HepG2 (cell line): ENCODE results near the gene CAPN9. TPM values are rescaled to one million over a fixed set of nuclear protein-coding genes. Genes with fewer than 3 reads are reported as not detected.

Experiments
- ATAC-seq: fragments of 200-7000 bp; cut with Tn5 transposase; 3 replicates; pipeline ENCODE4 v1.9.1; 2020; ENCODE audit warnings: mild to moderate bottlenecking, moderate library complexity
- BruUV-seq: library from RNA; stranded (reverse); fragments of 400-500 nt; replicated peaks from 2 replicates; lab custom pipeline; 2021; lab: Mats Ljungman, UMichigan
- CTCF ChIA-PET: fragments of 300-600 bp; formaldehyde crosslinking; extraction: SDS; loops from one replicate; lab custom pipeline; 2021; ENCODE audit warnings: low total read pairs, inconsistent platforms, low intra/inter-chr PET ratio; lab: Yijun Ruan, JAX
- POLR2A ChIA-PET: fragments of 350-600 bp; sonication (Branson Sonifier 250); formaldehyde crosslinking; loops from one replicate; lab custom pipeline; 2020; ENCODE audit warnings: antibody characterized with exemption, inconsistent platforms; lab: Yijun Ruan, JAX
- DNase-seq: peaks from one replicate; pipeline ENCODE4 v3.0.0-alpha.2; 2015; ENCODE audit warnings: low spot score
- FAIRE-seq: peaks from 3 replicates; lab custom pipeline; 2011; peaks lifted over from hg19 to GRCh38; lab: Jason Lieb, UNC
- H2AFZ ChIP-seq: one replicate; pipeline ENCODE4 v1.6.1; 2011; ENCODE audit warnings: low read length, inconsistent platforms
- H3K27ac ChIP-seq: fragments of 300-600 bp; 3 replicates; pipeline ENCODE4 v1.8.0; 2011; ENCODE audit warnings: mixed run types, mild to moderate bottlenecking, mixed read lengths, low read length, inconsistent platforms; ENCODE audit not compliant: insufficient read depth; ENCODE audit errors: extremely low read length
- H3K27me3 ChIP-seq, 2 experiments: fragments of 200-600 bp in 1 of 2; 2 replicates in 1 of 2; 3 replicates in 1 of 2; pipeline versions ENCODE4 v1.6.0 to v1.8.0; 2011; ENCODE audit warnings: low read length in 2 of 2, mild to moderate bottlenecking in 2 of 2, moderate library complexity in 2 of 2, inconsistent platforms in 1 of 2; ENCODE audit not compliant: insufficient read depth in 2 of 2, control insufficient read depth in 1 of 2
- H3K36me3 ChIP-seq, 2 experiments: fragments of 200-600 bp in 1 of 2; replicated peaks in 1 of 2; 2 replicates in 1 of 2; 3 replicates in 1 of 2; pipeline versions ENCODE4 v1.5.1 to v1.8.0; 2011; ENCODE audit warnings: low read length in 2 of 2, inconsistent platforms in 1 of 2; ENCODE audit not compliant: insufficient read depth in 2 of 2, control insufficient read depth in 1 of 2
- H3K4me1 ChIP-seq: 2 replicates; pipeline ENCODE4 v1.5.1; 2012; ENCODE audit warnings: low read length, inconsistent platforms; ENCODE audit not compliant: insufficient read depth
- H3K4me2 ChIP-seq: 2 replicates; pipeline ENCODE4 v1.6.0; 2011; ENCODE audit warnings: low read depth, low read length, inconsistent platforms
- H3K4me3 ChIP-seq, 3 experiments: fragments of 200-600 bp in 1 of 3; sonication (generic), shearing (Covaris generic) in 1 of 3; replicated peaks in 1 of 3; 2 replicates each; pipeline ENCODE4 v1.5.1; 2011 to 2016; ENCODE audit warnings: low read length in 3 of 3, inconsistent platforms in 2 of 3, low read depth in 2 of 3, mild to moderate bottlenecking in 2 of 3, control low read depth in 1 of 3, mixed read lengths in 1 of 3; ENCODE audit not compliant: insufficient read depth in 1 of 3
- H3K79me2 ChIP-seq: one replicate; pipeline ENCODE4 v1.6.1; 2011; ENCODE audit warnings: low read length, inconsistent platforms; ENCODE audit not compliant: insufficient read depth
- H3K9ac ChIP-seq: 2 replicates; pipeline ENCODE4 v1.6.0; 2011; ENCODE audit warnings: mild to moderate bottlenecking, low read depth, low read length, inconsistent platforms; ENCODE audit not compliant: insufficient read depth
- H3K9me3 ChIP-seq: 2 replicates; pipeline ENCODE4 v1.5.1; 2012; ENCODE audit warnings: mild to moderate bottlenecking, low read length
- H4K20me1 ChIP-seq: 2 replicates; pipeline ENCODE4 v1.6.0; 2011; ENCODE audit warnings: inconsistent platforms, mild to moderate bottlenecking, low read length, moderate library complexity; ENCODE audit not compliant: insufficient read depth
- CBX5 ChIP-seq: sonication (generic); formaldehyde crosslinking; IDR thresholded peaks from 2 replicates; pipeline ENCODE4 v1.4.0; 2020; ENCODE audit warnings: missing genetic modification reagents, borderline replicate concordance
- HMGA1 ChIP-seq: sonication (generic); formaldehyde crosslinking; conservative IDR thresholded peaks from 2 replicates; pipeline ENCODE4 v1.4.0; 2020; ENCODE audit warnings: missing genetic modification reagents
- MLLT10 ChIP-seq: sonication (generic); formaldehyde crosslinking; IDR thresholded peaks from 2 replicates; pipeline ENCODE4 v1.4.0; 2020; ENCODE audit warnings: missing genetic modification reagents
- MXD4 ChIP-seq: IDR thresholded peaks from 2 replicates; pipeline ENCODE4 v1.6.1; 2016; ENCODE audit warnings: mild to moderate bottlenecking, missing biosample characterization, missing genetic modification reagents
- NPAS2 ChIP-seq: sonication (generic); formaldehyde crosslinking; IDR thresholded peaks from 2 replicates; pipeline ENCODE4 v1.8.0; 2022; ENCODE audit warnings: mild to moderate bottlenecking, missing genetic modification reagents, borderline replicate concordance
- RELA ChIP-seq: sonication (generic); formaldehyde crosslinking; IDR thresholded peaks from 2 replicates; pipeline ENCODE4 v1.4.0; 2020; ENCODE audit warnings: missing genetic modification reagents
- ZC3H4 ChIP-seq: sonication (generic); formaldehyde crosslinking; IDR thresholded peaks from 2 replicates; pipeline ENCODE4 v1.4.0; 2020; ENCODE audit warnings: missing genetic modification reagents, borderline replicate concordance
- ZFP37 ChIP-seq: sonication (generic); formaldehyde crosslinking; IDR thresholded peaks from 2 replicates; pipeline ENCODE4 v1.4.0; 2020; ENCODE audit warnings: missing genetic modification reagents, borderline replicate concordance
- ZKSCAN8 ChIP-seq: IDR thresholded peaks from 2 replicates; pipeline ENCODE4 v1.6.1; 2016; ENCODE audit warnings: borderline replicate concordance, missing genetic modification reagents, missing compliant biosample characterization
- ZNF891 ChIP-seq: sonication (generic); formaldehyde crosslinking; IDR thresholded peaks from 2 replicates; pipeline ENCODE4 v1.5.0; 2020; ENCODE audit warnings: mild to moderate bottlenecking, missing genetic modification reagents
- ZSCAN29 ChIP-seq: sonication (generic); formaldehyde crosslinking; conservative IDR thresholded peaks from 2 replicates; pipeline ENCODE4 v1.4.0; 2020; ENCODE audit warnings: mild to moderate bottlenecking, missing genetic modification reagents
- WGBS: methylation state at CpG from one replicate; pipeline ENCODE4 v1.1.6; 2017; ENCODE audit warnings: low lambda C conversion rate; 5-methylcytosine and 5-hydroxymethylcytosine counted together
- in situ Hi-C: cut with HindIII; loops from 2 replicates; pipeline ENCODE4 v1.10.0; 2017; ENCODE audit warnings: low pct_unique_long_range_greater_than_20kb; ENCODE audit not compliant: extremely low pct_ligation_motif_present
- intact Hi-C: fragments of 100-400 bp; cut with micrococcal nuclease; formaldehyde crosslinking; loops from one replicate; pipeline ENCODE4 v1.10.0; 2022; ENCODE audit not compliant: unreplicated experiment
- polyA plus RNA-seq, 8 experiments: library from polyadenylated mRNA; depleted of rRNA in 3 of 8; stranded (reverse) in 7 of 8; unstranded in 1 of 8; fragments of >200 nt; fragmentation: Illumina TruSeq in 4 of 8; extraction: Trizol in 4 of 8; gene quantifications; 2 replicates each; pipeline versions ENCODE4 v1.2.1 to v1.2.3, GENCODE V29; 2011 to 2016; ENCODE audit warnings: low read depth in 4 of 8, missing spikeins in 1 of 8, mixed read lengths in 1 of 8; ENCODE audit not compliant: insufficient read depth in 1 of 8
- total RNA-seq, 5 experiments: library from RNA; depleted of rRNA; stranded (reverse); fragments of >200 nt; fragmentation: Illumina TruSeq; extraction: Trizol; gene quantifications; 2 replicates each; pipeline ENCODE4 v1.2.3, GENCODE V29; 2016; ENCODE audit warnings: low read depth in 1 of 5

The CAPN9 gene
- total and polyA plus RNA-seq, 2 of the 13 experiments (the other 11 are each of a cell fraction or from before 2014, with no cell fraction given): 0.04 to 0.31 TPM

DNA sequence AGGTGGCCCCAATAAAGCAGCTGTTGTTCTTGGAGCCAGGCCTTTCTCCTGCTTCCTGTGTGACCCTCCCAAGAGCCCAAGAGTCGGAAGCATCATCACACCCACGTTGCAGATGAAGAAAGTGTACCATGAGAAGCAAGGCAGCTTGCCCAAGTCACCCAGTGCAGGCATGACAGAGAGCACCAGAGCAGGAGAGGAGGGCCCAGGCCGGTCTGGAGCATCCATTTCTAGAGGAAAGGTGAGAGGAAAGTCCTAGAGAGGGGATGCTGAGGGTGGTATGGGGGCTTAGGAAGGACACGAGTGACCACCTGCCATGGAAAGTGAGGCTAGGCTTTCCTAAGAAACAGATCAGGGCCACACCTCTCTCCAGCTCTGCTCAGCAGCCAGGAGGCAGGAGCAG lies 74.2 kb downstream of the CAPN9 start:
- Histone ChIP-seq H3K9ac (no peak overlapping the region), H3K4me2 (no peak overlapping the region), H3K9me3 (no peaks in the 10 kb centered on the region), H3K4me3 (no peak overlapping the region), H3K27me3 (peaks cover 0 to 18% of the 10 kb centered on the region in 2 experiments; a peak in 2 of 5 replicates), H3K4me1 (no peaks in the 10 kb centered on the region), H3K36me3 (no peaks in the 10 kb centered on the region), H4K20me1 (no peaks in the 10 kb centered on the region), H2AFZ (no peak overlapping the region), H3K27ac (no peak overlapping the region), H3K79me2 (no peaks in the 10 kb centered on the region)
- in situ Hi-C loops: no loop called here
- no peak for ATAC-seq
- FAIRE-seq: no peak
- ChIA-PET POLR2A (no interaction called here), CTCF (no interaction called here)
- intact Hi-C loops: no loop called here
- BruUV-seq: no TSS peak
- TF ChIP-seq ZFP37 (CRISPR knock-in tag) (no peak), HMGA1 (CRISPR knock-in tag) (no peak), ZC3H4 (CRISPR knock-in tag) (no peak), ZNF891 (CRISPR knock-in tag) (no peak), ZKSCAN8 (CRISPR knock-in tag) (no peak), MLLT10 (CRISPR knock-in tag) (no peak), NPAS2 (no peak), CBX5 (no peak), MXD4 (CRISPR knock-in tag) (no peak), RELA (CRISPR knock-in tag) (no peak)
- DNase-seq: no peak
- WGBS: 25% methylated on average over 2 of the region's 4 CpGs

DNA sequence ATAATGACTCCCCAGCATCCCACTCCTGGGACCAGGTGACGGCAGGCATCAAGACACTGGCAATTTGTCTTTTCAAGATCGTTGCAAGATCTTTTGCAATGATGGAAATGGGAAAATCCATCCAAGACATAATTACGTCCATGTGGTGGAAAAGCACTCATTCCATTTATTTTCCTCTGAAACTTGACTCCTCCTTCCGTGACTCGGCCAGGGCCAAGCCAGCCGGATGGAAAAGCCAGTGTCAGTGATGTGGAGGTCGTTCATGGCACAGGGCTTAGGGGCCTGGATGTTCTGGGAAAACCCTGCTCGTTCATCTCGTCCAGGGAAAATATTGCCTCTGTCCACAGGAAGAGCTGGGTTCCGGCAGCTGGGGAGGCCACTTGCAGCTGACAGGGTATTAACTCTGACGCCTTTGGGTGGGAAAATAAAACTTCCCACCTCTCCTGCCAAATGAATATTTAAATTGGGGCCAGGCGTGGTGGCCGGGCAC lies 74.9 kb downstream of the CAPN9 start:
- in situ Hi-C loops: no loop called here
- H2AFZ ChIP-seq: no peak overlapping the region
- no peaks in the 10 kb centered on the region for H3K4me1 ChIP-seq
- H3K79me2 ChIP-seq: no peaks in the 10 kb centered on the region
- H3K9me3 ChIP-seq: no peaks in the 10 kb centered on the region
- H4K20me1 ChIP-seq: no peaks in the 10 kb centered on the region
- ChIA-PET POLR2A (no interaction called here), CTCF (no interaction called here)
- H3K9ac ChIP-seq: no peak overlapping the region
- no peak for TF ChIP-seq ZSCAN29 (CRISPR knock-in tag)
- H3K4me2 ChIP-seq: no peak overlapping the region
- H3K4me3 ChIP-seq: no peak overlapping the region
- DNase-seq (no peak), FAIRE-seq (no peak), ATAC-seq (no peak)
- BruUV-seq: no TSS peak
- intact Hi-C loops: no loop called here
- peaks cover 0 to 18% of the 10 kb centered on the region in 2 experiments; a peak in 2 of 5 replicates for H3K27me3 ChIP-seq
- H3K27ac ChIP-seq: no peak overlapping the region
- H3K36me3 ChIP-seq: no peaks in the 10 kb centered on the region
- WGBS: 48% methylated on average over 11 of the region's 13 CpGs
